ENCODE measurements around the gene RNF112.
A peak's percentile ranks its signal among the peaks of the same experiment; 100 is the strongest.
"Not testable (repeated sequence)": the region's sequence is repeated elsewhere in the genome, so short reads cannot be mapped to it uniquely, and the experiment has no call there.

The RNF112 gene

GRCh38 chr17:19449656-19450055 lies 38.6 kb downstream of the RNF112 start:
- DNase-seq, result no peak

GRCh38 chr17:19453296-19453695 lies 42.3 kb downstream of the RNF112 start:
- peak; percentile 10 for DNase-seq

- no peak for DNase-seq
Observed at GRCh38 chr17:19454074-19454473, 43.0 kb downstream of the RNF112 start.

GRCh38 chr17:19456016-19456927 lies 45.2 kb downstream of the RNF112 start:
- no peak for DNase-seq

GRCh38 chr17:19457046-19457445 lies 46.0 kb downstream of the RNF112 start:
- DNase-seq, result no peak

- DNase-seq, result no peak
Observed at GRCh38 chr17:19457830-19458271, 46.8 kb downstream of the RNF112 start.

- not testable (repeated sequence) for DNase-seq
Observed at GRCh38 chr17:19458481-19458880, 47.4 kb downstream of the RNF112 start.

- not testable (repeated sequence) for DNase-seq
Observed at GRCh38 chr17:19459018-19459655, 48.1 kb downstream of the RNF112 start.

GRCh38 chr17:19460700-19461099 lies 49.7 kb downstream of the RNF112 start:
- no peak for DNase-seq

- no peak for DNase-seq
Observed at GRCh38 chr17:19461116-19461515, 50.1 kb downstream of the RNF112 start.

GRCh38 chr17:19461681-19462080 lies 50.6 kb downstream of the RNF112 start:
- no peak for DNase-seq

- DNase-seq, result not testable (repeated sequence)
Observed at GRCh38 chr17:19462456-19463035, 51.5 kb downstream of the RNF112 start.

GRCh38 chr17:19464031-19465026 lies 53.3 kb downstream of the RNF112 start:
- DNase-seq, result no peak

Data from fibroblast of upper back skin (primary cell).